HCT116 (cell line): ENCODE results near the gene SLC44A2.

Experiments used
- POLR2A ChIP-seq: IDR thresholded peaks from 2 replicates; pipeline ENCODE4 v1.7.0; 2011; ENCODE audit warnings: borderline replicate concordance; ENCODE audit not compliant: insufficient read depth, insufficient read length; ENCODE audit errors: extremely low read depth
- YY1 ChIP-seq: IDR thresholded peaks from 2 replicates; pipeline ENCODE4 v1.6.1; 2011; ENCODE audit warnings: low read length, low read depth, moderate library complexity, mild to moderate bottlenecking; ENCODE audit not compliant: insufficient replicate concordance; ENCODE audit errors: extremely low read depth
- ZFX ChIP-seq: fragments of 450-650 bp; IDR thresholded peaks from 2 replicates; pipeline ENCODE4 v1.6.1; 2017
- TF ChIP-seq, protein P1 (sequence below): IDR thresholded peaks from 2 replicates; pipeline ENCODE4 v1.6.1; 2012
- TF ChIP-seq, protein P2 (sequence below), 3 experiments: fragments of 200-600 bp in 1 of 3; sonication (generic) in 1 of 3; IDR thresholded peaks in 2 of 3; conservative IDR thresholded peaks in 1 of 3; 2 replicates each; pipeline ENCODE4 v1.5.1; 2012 to 2017; ENCODE audit warnings: low read depth in 2 of 3, low read length in 2 of 3, antibody characterized with exemption in 1 of 3, borderline replicate concordance in 1 of 3, control low read depth in 1 of 3, mild to moderate bottlenecking in 1 of 3, mixed read lengths in 1 of 3, mixed run types in 1 of 3, moderate library complexity in 1 of 3; ENCODE audit not compliant: insufficient read depth in 1 of 3

DNA sequence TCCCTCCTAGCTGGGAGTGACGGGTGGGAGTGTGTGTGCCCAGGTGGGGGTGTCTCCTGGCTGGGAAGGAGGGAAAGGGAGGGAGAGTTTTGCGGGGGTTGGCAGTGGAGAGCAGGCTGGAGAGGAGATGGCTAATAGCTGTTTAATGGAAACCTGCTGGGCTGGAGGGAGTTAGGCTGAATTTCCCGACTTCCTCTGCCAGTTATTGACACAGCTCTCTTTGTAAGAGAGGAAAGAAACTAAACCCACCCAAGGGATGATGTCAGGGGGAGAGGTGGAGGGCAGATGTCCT, 18.6 kb downstream of the SLC44A2 start:
- TF ChIP-seq, protein P1, sequence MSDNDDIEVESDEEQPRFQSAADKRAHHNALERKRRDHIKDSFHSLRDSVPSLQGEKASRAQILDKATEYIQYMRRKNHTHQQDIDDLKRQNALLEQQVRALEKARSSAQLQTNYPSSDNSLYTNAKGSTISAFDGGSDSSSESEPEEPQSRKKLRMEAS: no peak
- TF ChIP-seq, protein P2, sequence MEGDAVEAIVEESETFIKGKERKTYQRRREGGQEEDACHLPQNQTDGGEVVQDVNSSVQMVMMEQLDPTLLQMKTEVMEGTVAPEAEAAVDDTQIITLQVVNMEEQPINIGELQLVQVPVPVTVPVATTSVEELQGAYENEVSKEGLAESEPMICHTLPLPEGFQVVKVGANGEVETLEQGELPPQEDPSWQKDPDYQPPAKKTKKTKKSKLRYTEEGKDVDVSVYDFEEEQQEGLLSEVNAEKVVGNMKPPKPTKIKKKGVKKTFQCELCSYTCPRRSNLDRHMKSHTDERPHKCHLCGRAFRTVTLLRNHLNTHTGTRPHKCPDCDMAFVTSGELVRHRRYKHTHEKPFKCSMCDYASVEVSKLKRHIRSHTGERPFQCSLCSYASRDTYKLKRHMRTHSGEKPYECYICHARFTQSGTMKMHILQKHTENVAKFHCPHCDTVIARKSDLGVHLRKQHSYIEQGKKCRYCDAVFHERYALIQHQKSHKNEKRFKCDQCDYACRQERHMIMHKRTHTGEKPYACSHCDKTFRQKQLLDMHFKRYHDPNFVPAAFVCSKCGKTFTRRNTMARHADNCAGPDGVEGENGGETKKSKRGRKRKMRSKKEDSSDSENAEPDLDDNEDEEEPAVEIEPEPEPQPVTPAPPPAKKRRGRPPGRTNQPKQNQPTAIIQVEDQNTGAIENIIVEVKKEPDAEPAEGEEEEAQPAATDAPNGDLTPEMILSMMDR (IDR thresholded peaks at IDR 0.05 in 2 of 3, conservative IDR thresholded peaks at IDR 0.05 in 1 of 3; ENCODE audit: borderline replicate concordance in 1 of 3, insufficient read depth in 1 of 3, low read depth in 2 of 3, low read length in 2 of 3): no peak
- TF ChIP-seq YY1 (no peak), ZFX (no peak), POLR2A (no peak)
